ENCODE data around the gene DENND2C. TPM values are rescaled to one million over a fixed set of nuclear protein-coding genes. Genes with fewer than 3 reads are reported as not detected.
"Not testable (repeated sequence)": the region's sequence is repeated elsewhere in the genome, so short reads cannot be mapped to it uniquely, and the experiment has no call there.

DENND2C gene
- total RNA-seq, 1 donor from 2014 or later: 4.1 TPM

- no peak for DNase-seq (ENCODE audit: low spot score)
Measured at GRCh38 chr1:114595602-114596001, 74.2 kb downstream of the DENND2C start.

GRCh38 chr1:114594046-114594445 is 75.8 kb downstream of the DENND2C start:
- no peak for DNase-seq (ENCODE audit: low spot score)

- DNase-seq (ENCODE audit: low spot score): no peak
Measured at GRCh38 chr1:114589122-114589521, 80.7 kb downstream of the DENND2C start.

GRCh38 chr1:114588196-114588689 is 81.6 kb downstream of the DENND2C start:
- DNase-seq (ENCODE audit: low spot score): no peak

GRCh38 chr1:114587203-114587991 is 82.5 kb downstream of the DENND2C start:
- DNase-seq (ENCODE audit: low spot score): no peak

GRCh38 chr1:114586513-114587047 is 83.3 kb downstream of the DENND2C start:
- no peak for DNase-seq (ENCODE audit: low spot score)

GRCh38 chr1:114585231-114585630 is 84.6 kb downstream of the DENND2C start:
- no peak for DNase-seq (ENCODE audit: low spot score)

GRCh38 chr1:114581335-114582287 is 88.2 kb downstream of the DENND2C start, which contains the start of gene BCAS2:
BCAS2 (minus strand) TSS chr1:114581615; CDS start chr1:114581591, 24 bp downstream.
- DNase-seq (ENCODE audit: low spot score): peak; percentile 99

- DNase-seq (ENCODE audit: low spot score): no peak
Measured at GRCh38 chr1:114574365-114574764, 95.5 kb downstream of the DENND2C start.

GRCh38 chr1:114564141-114564540 is 105.7 kb downstream of the DENND2C start:
- DNase-seq (ENCODE audit: low spot score): no peak

GRCh38 chr1:114562978-114563510 is 106.8 kb downstream of the DENND2C start:
- DNase-seq (ENCODE audit: low spot score): not testable (repeated sequence)

GRCh38 chr1:114561333-114561732 is 108.5 kb downstream of the DENND2C start:
- no peak for DNase-seq (ENCODE audit: low spot score)

- no peak for DNase-seq (ENCODE audit: low spot score)
Measured at GRCh38 chr1:114559356-114559755, 110.5 kb downstream of the DENND2C start.

- no peak for DNase-seq (ENCODE audit: low spot score)
Measured at GRCh38 chr1:114558544-114558943, 111.3 kb downstream of the DENND2C start.

- DNase-seq (ENCODE audit: low spot score): no peak
Measured at GRCh38 chr1:114554577-114554976, 115.3 kb downstream of the DENND2C start.

- no peak for DNase-seq (ENCODE audit: low spot score)
Measured at GRCh38 chr1:114552106-114552639, 117.7 kb downstream of the DENND2C start.

GRCh38 chr1:114551400-114551799 is 118.4 kb downstream of the DENND2C start:
- no peak for DNase-seq (ENCODE audit: low spot score)

- no peak for DNase-seq (ENCODE audit: low spot score)
Measured at GRCh38 chr1:114550336-114550735, 119.5 kb downstream of the DENND2C start.

- DNase-seq (ENCODE audit: low spot score): no peak
Measured at GRCh38 chr1:114549137-114549536, 120.7 kb downstream of the DENND2C start.

GRCh38 chr1:114547076-114547475 is 122.8 kb downstream of the DENND2C start:
- DNase-seq (ENCODE audit: low spot score): no peak

- no peak for DNase-seq (ENCODE audit: low spot score)
Measured at GRCh38 chr1:114545796-114546195, 124.1 kb downstream of the DENND2C start.
